Melanocyte of skin (primary cell): ENCODE data around the gene CHM. TPM values are rescaled to one million over a fixed set of nuclear protein-coding genes. Genes with fewer than 3 reads are reported as not detected.

Experiments used
- small RNA-seq, 2 donors: library from RNA; depleted of rRNA; stranded (forward); fragments of <200 nt; gene quantifications; one replicate each; pipeline ENCODE3, GENCODE V24; 2012
- total RNA-seq, 2 donors: library from RNA; depleted of rRNA; stranded (reverse); fragments of >200 nt; gene quantifications; 2 replicates each; pipeline ENCODE4 v1.2.3, GENCODE V29; 2012

The CHM gene, protein sequence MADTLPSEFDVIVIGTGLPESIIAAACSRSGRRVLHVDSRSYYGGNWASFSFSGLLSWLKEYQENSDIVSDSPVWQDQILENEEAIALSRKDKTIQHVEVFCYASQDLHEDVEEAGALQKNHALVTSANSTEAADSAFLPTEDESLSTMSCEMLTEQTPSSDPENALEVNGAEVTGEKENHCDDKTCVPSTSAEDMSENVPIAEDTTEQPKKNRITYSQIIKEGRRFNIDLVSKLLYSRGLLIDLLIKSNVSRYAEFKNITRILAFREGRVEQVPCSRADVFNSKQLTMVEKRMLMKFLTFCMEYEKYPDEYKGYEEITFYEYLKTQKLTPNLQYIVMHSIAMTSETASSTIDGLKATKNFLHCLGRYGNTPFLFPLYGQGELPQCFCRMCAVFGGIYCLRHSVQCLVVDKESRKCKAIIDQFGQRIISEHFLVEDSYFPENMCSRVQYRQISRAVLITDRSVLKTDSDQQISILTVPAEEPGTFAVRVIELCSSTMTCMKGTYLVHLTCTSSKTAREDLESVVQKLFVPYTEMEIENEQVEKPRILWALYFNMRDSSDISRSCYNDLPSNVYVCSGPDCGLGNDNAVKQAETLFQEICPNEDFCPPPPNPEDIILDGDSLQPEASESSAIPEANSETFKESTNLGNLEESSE
- 10 to 100 TPM; 24.6 to 33.0 TPM for total RNA-seq

DNA sequence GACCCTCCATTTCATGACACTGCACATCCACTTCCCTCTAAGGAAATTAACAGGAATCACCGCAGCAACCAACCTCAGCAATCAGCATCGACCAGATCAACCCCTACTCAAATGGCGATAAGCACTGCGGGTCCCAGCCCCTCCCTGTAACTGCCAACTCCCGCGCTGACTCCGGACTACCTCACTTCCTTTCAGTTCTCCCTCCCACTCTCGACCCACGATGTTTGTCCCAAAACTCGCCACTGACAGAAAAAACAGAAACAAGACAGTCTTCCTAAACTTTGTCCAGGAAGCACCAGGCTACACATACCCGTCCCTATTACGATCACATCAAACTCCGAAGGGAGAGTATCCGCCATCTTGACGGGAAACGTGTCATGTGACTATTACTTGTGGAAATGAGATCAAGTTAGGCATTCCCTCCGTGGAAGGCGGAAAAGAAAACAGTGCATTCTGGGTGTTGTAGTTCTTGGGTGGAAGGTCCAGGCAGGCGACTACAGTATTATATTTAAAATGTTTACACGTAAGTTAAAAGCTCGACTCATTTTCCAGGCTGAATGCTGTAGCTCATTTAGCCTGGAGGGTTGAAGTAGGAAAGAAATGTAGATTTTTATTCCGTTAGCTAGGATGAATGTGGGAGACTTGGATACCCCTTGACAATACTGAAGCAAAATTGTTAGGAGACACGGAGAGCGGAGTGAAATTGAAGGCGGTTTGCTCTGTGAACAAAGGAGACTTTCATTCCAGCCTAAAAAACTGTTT lies at the start of gene CHM:
Gene CHM, minus strand, starts transcription at position 385 of the 762 bp plus-strand sequence. Its CDS starts 26 bp downstream, at position 359.

Small RNA genes within 50 kb of the gene (small RNA-seq; reads per million reads assigned to genes)
- gene AL022401.1 (0 reads per million in 2 donors), gene MIR361 (5,553 to 15,009 reads per million in 2 donors), gene NDUFA5P7 (0 reads per million in 2 donors), gene RF00019 (0 reads per million in 2 donors)

Other genes starting within 250 kb of the CHM start
- gene DACH2, start 100.9 kb upstream of the CHM start, total RNA-seq, result under 1 TPM in 1 of 2 donors, not detected in 1; under 0.01 TPM